H1 (cell line): Measurements from ENCODE around the gene DDX5. TPM values are rescaled to one million over a fixed set of nuclear protein-coding genes. Genes with fewer than 3 reads are reported as not detected.

ENCODE experiments used
- CTCF ChIA-PET: fragments of 300-600 bp; sonication (Branson Sonifier 250); formaldehyde crosslinking; loops from one replicate; lab custom pipeline; 2021; ENCODE audit not compliant: partially characterized antibody; lab: Charles Lee
- POLR2A ChIA-PET: fragments of 300-600 bp; sonication (Branson Sonifier 250); formaldehyde crosslinking; loops from one replicate; lab custom pipeline; 2021; ENCODE audit warnings: inconsistent platforms; ENCODE audit not compliant: partially characterized antibody; lab: Charles Lee
- DNase-seq, 2 experiments: peaks; one replicate each; pipeline versions ENCODE4 v3.0.0 to v3.0.0-alpha.2; 2010 to 2022; ENCODE audit warnings: low spot score in 2 of 2, low read depth in 1 of 2, mixed read lengths in 1 of 2
- FAIRE-seq: peaks from 2 replicates; lab custom pipeline; 2011; peaks lifted over from hg19 to GRCh38; lab: Jason Lieb, UNC
- H2AFZ ChIP-seq: 2 replicates; pipeline ENCODE4 v1.8.1; 2012; ENCODE audit warnings: low read length, inconsistent platforms
- H2AK5ac ChIP-seq: 2 replicates; pipeline ENCODE4 v1.6.1; 2013; ENCODE audit warnings: low read depth, low read length
- H2BK120ac ChIP-seq: replicated peaks from 2 replicates; pipeline ENCODE3; 2013; ENCODE audit warnings: low read depth, low read length, inconsistent platforms
- H2BK12ac ChIP-seq: 2 replicates; pipeline ENCODE4 v1.6.1; 2013; ENCODE audit warnings: low read depth, low read length
- H2BK15ac ChIP-seq: 2 replicates; pipeline ENCODE4 v1.6.1; 2013; ENCODE audit warnings: low read length
- H2BK20ac ChIP-seq: 2 replicates; pipeline ENCODE4 v1.6.1; 2013; ENCODE audit warnings: low read length
- H2BK5ac ChIP-seq: 2 replicates; pipeline ENCODE4 v1.6.1; 2013; ENCODE audit warnings: low read depth, low read length
- H3K14ac ChIP-seq: 2 replicates; pipeline ENCODE4 v1.6.1; 2013; ENCODE audit warnings: inconsistent platforms; ENCODE audit not compliant: insufficient read length
- H3K18ac ChIP-seq: 2 replicates; pipeline ENCODE4 v1.6.1; 2013; ENCODE audit warnings: low read length; ENCODE audit errors: extremely low read depth
- H3K23ac ChIP-seq: 2 replicates; pipeline ENCODE4 v1.6.1; 2013; ENCODE audit warnings: inconsistent platforms; ENCODE audit not compliant: insufficient read length
- H3K23me2 ChIP-seq: 2 replicates; pipeline ENCODE4 v1.6.1; 2013; ENCODE audit warnings: low read depth, low read length
- H3K27ac ChIP-seq: 2 replicates; pipeline ENCODE4 v1.6.1; 2011; ENCODE audit warnings: low read depth, low read length, inconsistent platforms
- H3K27me3 ChIP-seq, 4 experiments: replicated peaks in 1 of 4; 1 replicate in 1 of 4; 2 replicates in 3 of 4; pipeline versions ENCODE4 v1.6.1 to v1.8.1; 2011 to 2013; ENCODE audit warnings: low read length in 3 of 4, mild to moderate bottlenecking in 3 of 4, inconsistent platforms in 2 of 4, mixed read lengths in 2 of 4, moderate library complexity in 1 of 4; ENCODE audit not compliant: control insufficient read depth in 3 of 4, insufficient read depth in 3 of 4; ENCODE audit errors: extremely low read depth in 1 of 4
- H3K36me3 ChIP-seq, 4 experiments: 2 replicates each; pipeline versions ENCODE4 v1.6.1 to v1.8.1; 2011 to 2013; ENCODE audit warnings: mild to moderate bottlenecking in 4 of 4, low read length in 3 of 4, moderate library complexity in 2 of 4, control low read depth in 1 of 4, inconsistent platforms in 1 of 4; ENCODE audit not compliant: insufficient read depth in 4 of 4, control insufficient read depth in 2 of 4
- H3K4ac ChIP-seq: replicated peaks from 2 replicates; pipeline ENCODE3; 2013; ENCODE audit warnings: low read length, low read depth, mixed read lengths, inconsistent platforms; ENCODE audit not compliant: insufficient read length
- H3K4me1 ChIP-seq, 4 experiments: replicated peaks in 1 of 4; 1 replicate in 1 of 4; 2 replicates in 3 of 4; pipeline versions ENCODE4 v1.6.1 to v1.8.1; 2011 to 2013; ENCODE audit warnings: low read length in 3 of 4, inconsistent platforms in 2 of 4, mixed read lengths in 1 of 4; ENCODE audit not compliant: insufficient read depth in 4 of 4, control insufficient read depth in 3 of 4
- H3K4me2 ChIP-seq, 2 experiments: 2 replicates each; pipeline versions ENCODE4 v1.6.1 to v1.8.1; 2011 to 2013; ENCODE audit warnings: low read depth in 2 of 2, low read length in 2 of 2, control low read depth in 1 of 2, inconsistent platforms in 1 of 2, mild to moderate bottlenecking in 1 of 2; ENCODE audit not compliant: insufficient read depth in 1 of 2
- H3K4me3 ChIP-seq, 4 experiments: fragments of 200-600, 300-600 bp in 1 of 4; sonication (generic), shearing (Covaris generic), sonication (Bioruptor Twin) in 1 of 4; 2 replicates each; pipeline versions ENCODE4 v1.5.1 to v1.8.1; 2011 to 2016; ENCODE audit warnings: low read length in 4 of 4, low read depth in 3 of 4, control low read depth in 2 of 4, inconsistent platforms in 2 of 4, mild to moderate bottlenecking in 2 of 4, mixed read lengths in 1 of 4, moderate library complexity in 1 of 4; ENCODE audit not compliant: insufficient read depth in 2 of 4; ENCODE audit errors: extremely low read depth in 1 of 4
- H3K56ac ChIP-seq: replicated peaks from 2 replicates; pipeline ENCODE3; 2013; ENCODE audit warnings: low read depth, mild to moderate bottlenecking, mixed read lengths, low read length, inconsistent platforms; ENCODE audit not compliant: insufficient read length
- H3K79me1 ChIP-seq: 2 replicates; pipeline ENCODE4 v1.6.1; 2013; ENCODE audit warnings: low read depth, low read length, control low read depth
- H3K79me2 ChIP-seq, 2 experiments: 2 replicates each; pipeline versions ENCODE4 v1.6.1 to v1.8.1; 2012 to 2013; ENCODE audit warnings: low read length in 2 of 2, mild to moderate bottlenecking in 2 of 2, inconsistent platforms in 1 of 2; ENCODE audit not compliant: insufficient read depth in 2 of 2, control insufficient read depth in 1 of 2
- H3K9ac ChIP-seq, 4 experiments: replicated peaks in 1 of 4; 1 replicate in 1 of 4; 2 replicates in 3 of 4; pipeline versions ENCODE4 v1.6.1 to v1.8.1; 2011 to 2013; ENCODE audit warnings: low read depth in 3 of 4, low read length in 3 of 4, control low read depth in 2 of 4, mild to moderate bottlenecking in 2 of 4, moderate library complexity in 2 of 4, inconsistent platforms in 1 of 4; ENCODE audit errors: extremely low read depth in 1 of 4
- H3K9me3 ChIP-seq, 2 experiments: 2 replicates each; pipeline versions ENCODE4 v1.6.1 to v1.8.1; 2012 to 2013; ENCODE audit warnings: mild to moderate bottlenecking in 2 of 2, moderate library complexity in 2 of 2, control low read depth in 1 of 2, inconsistent platforms in 1 of 2, low read depth in 1 of 2, low read length in 1 of 2, mixed read lengths in 1 of 2; ENCODE audit not compliant: insufficient read depth in 2 of 2
- H4K20me1 ChIP-seq, 2 experiments: replicated peaks in 1 of 2; 2 replicates each; pipeline versions ENCODE3 to v1.8.1; 2011 to 2013; ENCODE audit warnings: inconsistent platforms in 2 of 2, low read length in 2 of 2, mild to moderate bottlenecking in 1 of 2; ENCODE audit not compliant: insufficient read depth in 2 of 2, control insufficient read depth in 1 of 2
- H4K5ac ChIP-seq: 2 replicates; pipeline ENCODE4 v1.6.1; 2013; ENCODE audit warnings: low read length, low read depth, mixed read lengths, inconsistent platforms; ENCODE audit not compliant: insufficient read length
- H4K8ac ChIP-seq: 2 replicates; pipeline ENCODE4 v1.8.0; 2013; ENCODE audit warnings: mild to moderate bottlenecking, moderate library complexity, low read length, inconsistent platforms; ENCODE audit not compliant: insufficient read depth; ENCODE audit errors: extremely low read depth
- H4K91ac ChIP-seq: replicated peaks from 2 replicates; pipeline ENCODE3; 2013; ENCODE audit warnings: low read length, mixed read lengths, inconsistent platforms; ENCODE audit not compliant: insufficient read length
- BACH1 ChIP-seq: IDR thresholded peaks from 2 replicates; pipeline ENCODE4 v1.6.1; 2012; ENCODE audit warnings: low read length, improper control_type of control experiment
- NANOG ChIP-seq: IDR thresholded peaks from 2 replicates; pipeline ENCODE4 v1.6.1; 2011; ENCODE audit warnings: low read length, low read depth, mild to moderate bottlenecking, inconsistent platforms; ENCODE audit not compliant: insufficient read depth, poor library complexity, severe bottlenecking
- WGBS, 2 experiments: shearing (Covaris generic) in 1 of 2; methylation state at CpG; one replicate each; pipeline versions ENCODE4 v1.1.6 to v1.1.7; 2013 to 2015; ENCODE audit warnings: low lambda C conversion rate in 2 of 2, mixed read lengths in 2 of 2, inconsistent platforms in 1 of 2, low coverage in 1 of 2, missing lambda C conversion rate in 1 of 2; ENCODE audit not compliant: insufficient replicate concordance in 2 of 2, insufficient coverage in 1 of 2, insufficient read length in 1 of 2; ENCODE audit errors: extremely low coverage in 1 of 2, missing lambda C conversion rate in 1 of 2; 5-methylcytosine and 5-hydroxymethylcytosine counted together
- polyA plus RNA-seq, 7 experiments: library from polyadenylated mRNA; depleted of rRNA in 3 of 7; stranded (reverse) in 5 of 7; unstranded in 2 of 7; fragments of >200 nt in 5 of 7; fragments of 200-250 nt in 2 of 7; gene quantifications; 1 replicate in 5 of 7; 2 replicates in 1 of 7; 4 replicates in 1 of 7; pipeline versions ENCODE4 v1.2.1 to v1.2.3, GENCODE V29; 2011 to 2013; ENCODE audit warnings: missing spikeins in 2 of 7, mixed read lengths in 2 of 7
- total RNA-seq: library from RNA; stranded (reverse); fragmentation: NEBNext Ultra II Directional; extraction: Animal tissue kit (Norgen Biotek cat#: 25700); gene quantifications from 2 replicates; pipeline ENCODE4 v1.2.1, GENCODE V29; 2021

DDX5 gene
- total and polyA plus RNA-seq, 2 of the 8 experiments (the other 6 are each of a cell fraction or from before 2014, with no cell fraction given) = 572 to 591 TPM

GRCh38 chr17:64508683-64509082 is 2.6 kb upstream of the DDX5 start:
- H3K23ac ChIP-seq = no peak overlapping the region
- ChIA-PET POLR2A (interaction anchor here (2.1 to 2.5 kb wide), 2 partner anchors 11 to 30 kb away, joined by 7 to 26 read pairs; partner anchors contain the start of gene POLG2), CTCF (interaction anchor here (2.4 kb wide), 1 partner anchor 17 kb away, joined by 11 read pairs; no protein-coding TSS in a partner anchor)
- no peak overlapping the region for H3K56ac ChIP-seq
- DNase-seq (no peak), FAIRE-seq (no peak)
- H3K4me3 ChIP-seq = peak overlapping the region in 1 of 4 experiments; percentile 95; a peak in 3 of 8 replicates
- H2BK15ac ChIP-seq = no peak overlapping the region
- no peak overlapping the region for H2BK5ac ChIP-seq
- no peak overlapping the region for H3K27ac ChIP-seq
- no peak overlapping the region for H2BK20ac ChIP-seq
- H3K23me2 ChIP-seq = peaks cover 4% of the 10 kb centered on the region; the same call in 1 of the 2 replicates
- H2BK120ac ChIP-seq = no peak overlapping the region
- H3K4me1 ChIP-seq = peaks cover 0 to 11% (median 2%) of the 10 kb centered on the region in 4 experiments; a peak in 5 of 7 replicates
- 89% methylated on average over 2 of the region's 2 CpGs; no CpG with 5 or more reads in 1 of the 2 experiments for WGBS, 2 experiments
- no peak overlapping the region for H2AFZ ChIP-seq
- no peak overlapping the region for H2BK12ac ChIP-seq
- H4K20me1 ChIP-seq = peaks cover 5 to 16% of the 10 kb centered on the region in 2 experiments
- no peaks in the 10 kb centered on the region for H3K27me3 ChIP-seq
- H3K4me2 ChIP-seq = peak overlapping the region; percentile 83 to 85
- no peak overlapping the region for H3K14ac ChIP-seq
- H3K9me3 ChIP-seq = no peaks in the 10 kb centered on the region
- peaks cover 6 to 61% (median 30%) of the 10 kb centered on the region in 4 experiments for H3K36me3 ChIP-seq
- no peak overlapping the region for H3K9ac ChIP-seq
- H3K4ac ChIP-seq = no peak overlapping the region
- H4K5ac ChIP-seq = no peak overlapping the region
- H3K18ac ChIP-seq = no peak overlapping the region
- H3K79me2 ChIP-seq = peaks cover 31 to 85% of the 10 kb centered on the region in 2 experiments
- H2AK5ac ChIP-seq = no peak overlapping the region
- no peak overlapping the region for H4K8ac ChIP-seq
- H4K91ac ChIP-seq = no peak overlapping the region
- no peaks in the 10 kb centered on the region for H3K79me1 ChIP-seq
- TF ChIP-seq NANOG = no peak
- no peak for TF ChIP-seq BACH1
